Transverse colon (tissue), 4 donors: Measurements from ENCODE around the gene DNASE1L2. TPM values are rescaled to one million over a fixed set of nuclear protein-coding genes. Genes with fewer than 3 reads are reported as not detected.
"Not testable (repeated sequence)": the region's sequence is repeated elsewhere in the genome, so short reads cannot be mapped to it uniquely, and the experiment has no call there.

Source experiments
- DNase-seq: peaks from one replicate; pipeline ENCODE4 v3.0.0-alpha.2; 2019
- H3K27ac ChIP-seq, 4 donors: fragments of 200-600 bp; sonication (generic); 2 replicates each; pipeline ENCODE4 v1.5.1; 2016 to 2018; ENCODE audit warnings: inconsistent platforms in 4 of 4
- H3K27me3 ChIP-seq: fragments of 200-600 bp; sonication (generic); 2 replicates; pipeline ENCODE4 v1.5.1; 2017; ENCODE audit warnings: inconsistent platforms
- H3K36me3 ChIP-seq, 4 donors: fragments of 200-600 bp; sonication (generic); 2 replicates each; pipeline ENCODE4 v1.5.1; 2017 to 2019; ENCODE audit warnings: inconsistent platforms in 4 of 4
- H3K4me1 ChIP-seq, 4 donors: fragments of 200-600 bp; sonication (generic); 2 replicates each; pipeline ENCODE4 v1.5.1; 2017 to 2020; ENCODE audit warnings: inconsistent platforms in 4 of 4
- H3K4me3 ChIP-seq, 4 donors: fragments of 200-600 bp; sonication (generic); 1 replicate in 1 of 4; 2 replicates in 3 of 4; pipeline versions ENCODE4 v1.5.1 to v1.6.1; 2017 to 2019; ENCODE audit warnings: inconsistent platforms in 4 of 4
- H3K9me3 ChIP-seq, 2 donors: fragments of 200-600 bp; sonication (generic); 2 replicates each; pipeline ENCODE4 v1.5.1; 2017 to 2019; ENCODE audit warnings: inconsistent platforms in 2 of 2
- EP300 ChIP-seq: sonication (generic); formaldehyde crosslinking; IDR thresholded peaks from one replicate; pipeline ENCODE4 v1.6.1; 2017; ENCODE audit warnings: antibody characterized with exemption, low read depth
- POLR2A ChIP-seq: fragments of 450-650 bp; IDR thresholded peaks from one replicate; pipeline ENCODE4 v1.6.1; 2016; ENCODE audit warnings: antibody characterized with exemption, mild to moderate bottlenecking, moderate library complexity
- POLR2AphosphoS5 ChIP-seq, 3 donors: sonication (generic); formaldehyde crosslinking; IDR thresholded peaks; one replicate each; pipeline ENCODE4 v1.6.1; 2016; ENCODE audit warnings: antibody characterized with exemption in 3 of 3
- WGBS, 2 donors: methylation state at CpG; one replicate each; pipeline ENCODE4 v1.1.5; 2018; ENCODE audit warnings: low coverage in 1 of 2; 5-methylcytosine and 5-hydroxymethylcytosine counted together
- in situ Hi-C, 4 donors: fragments of 200-750 bp; cut with MboI; loops; one replicate each; pipeline versions ENCODE4 v1.15.0 to v1.15.1; 2017; ENCODE audit warnings: low sequenced_read_pairs in 3 of 4, low pct_ligation_motif_present in 1 of 4, low pct_unique_long_range_greater_than_20kb in 1 of 4
- intact Hi-C: fragments of 100-400 bp; cut with DNase I; formaldehyde crosslinking; loops from one replicate; pipeline ENCODE4 v1.15.1; 2023; ENCODE audit warnings: low total_unique reads
- total RNA-seq, 4 donors: library from RNA; depleted of rRNA; stranded (reverse); fragments of >200 nt; gene quantifications; one replicate each; pipeline ENCODE4 v1.1.0, GENCODE V29; 2016
- TF ChIP-seq, protein P1 (sequence below), 5 experiments: fragments of 200-600 bp in 3 of 5; fragments of 450-650 bp in 2 of 5; sonication (generic) in 3 of 5; IDR thresholded peaks; 1 replicate in 2 of 5; 2 replicates in 3 of 5; pipeline ENCODE4 v1.5.1; 2016 to 2017; ENCODE audit warnings: antibody characterized with exemption in 5 of 5, inconsistent platforms in 3 of 5, mild to moderate bottlenecking in 2 of 5, moderate library complexity in 1 of 5

The DNASE1L2 gene
- total RNA-seq, 4 donors from 2014 or later: 0.55 to 3.0 (median 0.64) TPM; not detected in 1

DNA sequence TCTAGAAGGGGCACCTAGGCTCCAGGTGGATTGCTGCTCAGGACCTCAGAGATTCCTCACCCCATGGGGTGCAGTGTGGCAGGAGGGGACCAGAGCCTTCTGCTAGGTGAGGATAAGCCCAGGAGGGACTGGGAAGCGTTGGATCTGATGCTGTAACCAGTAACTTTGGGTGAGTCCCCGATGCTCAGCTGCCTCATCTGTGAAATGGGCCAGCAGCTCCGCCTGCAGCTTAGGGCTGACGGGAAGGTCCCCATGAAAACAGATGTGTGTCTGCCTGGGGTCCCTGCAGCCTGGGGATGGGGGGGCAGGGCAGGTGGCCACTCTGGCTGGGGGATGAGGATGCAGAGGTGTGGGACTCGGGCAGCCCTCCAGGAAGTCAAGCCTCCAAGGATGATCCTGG, 37.1 kb upstream of the DNASE1L2 start:
- Histone ChIP-seq H3K36me3 (no peaks in the 10 kb centered on the region), H3K27ac (no peak overlapping the region), H3K27me3 (peaks cover 52% of the 10 kb centered on the region), H3K4me3 (no peak overlapping the region), H3K4me1 (peaks cover 10 to 18% (median 15%) of the 10 kb centered on the region in 4 donors), H3K9me3 (no peaks in the 10 kb centered on the region)
- in situ Hi-C loops (loop anchor here in 1 of 4 donors (25.0 kb wide), 1 partner anchor 288 kb away; the partner anchor contains the start of gene TBC1D24), intact Hi-C loops (no loop called here)
- WGBS, 2 donors: 76% methylated on average over 5 of the region's 5 CpGs; no CpG with 5 or more reads in 1 of the 2 donors
- DNase-seq: no peak
- TF ChIP-seq, protein P1, sequence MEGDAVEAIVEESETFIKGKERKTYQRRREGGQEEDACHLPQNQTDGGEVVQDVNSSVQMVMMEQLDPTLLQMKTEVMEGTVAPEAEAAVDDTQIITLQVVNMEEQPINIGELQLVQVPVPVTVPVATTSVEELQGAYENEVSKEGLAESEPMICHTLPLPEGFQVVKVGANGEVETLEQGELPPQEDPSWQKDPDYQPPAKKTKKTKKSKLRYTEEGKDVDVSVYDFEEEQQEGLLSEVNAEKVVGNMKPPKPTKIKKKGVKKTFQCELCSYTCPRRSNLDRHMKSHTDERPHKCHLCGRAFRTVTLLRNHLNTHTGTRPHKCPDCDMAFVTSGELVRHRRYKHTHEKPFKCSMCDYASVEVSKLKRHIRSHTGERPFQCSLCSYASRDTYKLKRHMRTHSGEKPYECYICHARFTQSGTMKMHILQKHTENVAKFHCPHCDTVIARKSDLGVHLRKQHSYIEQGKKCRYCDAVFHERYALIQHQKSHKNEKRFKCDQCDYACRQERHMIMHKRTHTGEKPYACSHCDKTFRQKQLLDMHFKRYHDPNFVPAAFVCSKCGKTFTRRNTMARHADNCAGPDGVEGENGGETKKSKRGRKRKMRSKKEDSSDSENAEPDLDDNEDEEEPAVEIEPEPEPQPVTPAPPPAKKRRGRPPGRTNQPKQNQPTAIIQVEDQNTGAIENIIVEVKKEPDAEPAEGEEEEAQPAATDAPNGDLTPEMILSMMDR (IDR thresholded peaks at IDR 0.05): no peak
- TF ChIP-seq POLR2AphosphoS5 (IDR thresholded peaks at IDR 0.05) (no peak), POLR2A (no peak)

DNA sequence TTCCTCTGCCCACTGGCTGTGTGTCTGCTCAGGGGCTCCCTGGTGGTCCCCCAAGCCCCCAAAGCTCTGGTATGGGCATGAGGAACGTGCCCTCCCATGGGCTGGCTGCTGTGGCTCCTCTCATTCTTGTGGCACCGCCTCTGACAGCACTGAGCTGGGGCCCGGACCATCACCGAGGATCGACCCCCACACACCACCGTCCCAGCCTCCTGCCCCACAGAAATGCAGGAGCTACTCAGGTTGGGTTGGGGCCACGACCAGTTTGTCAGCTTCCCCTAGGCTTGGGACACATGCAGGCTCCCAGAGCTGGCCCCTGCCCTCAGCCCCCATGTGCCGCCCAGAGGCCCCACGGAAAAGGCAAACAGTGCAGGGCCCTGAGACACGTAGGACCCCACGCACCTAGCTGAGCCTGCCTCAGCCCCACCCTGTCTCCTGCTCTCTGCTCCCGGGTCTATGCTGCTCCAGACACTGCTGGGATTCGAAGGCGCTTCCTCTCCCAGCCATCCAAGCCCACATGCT, 36.6 kb upstream of the DNASE1L2 start:
- in situ Hi-C loops (loop anchor here in 1 of 4 donors (25.0 kb wide), 1 partner anchor 288 kb away; the partner anchor contains the start of gene TBC1D24), intact Hi-C loops (no loop called here)
- TF ChIP-seq POLR2A (no peak), POLR2AphosphoS5 (IDR thresholded peaks at IDR 0.05) (no peak), EP300 (no peak)
- TF ChIP-seq, protein P1 (IDR thresholded peaks at IDR 0.05): no peak
- WGBS, 2 donors: 72% methylated on average over 14 of the region's 14 CpGs; no CpG with 5 or more reads in 1 of the 2 donors
- Histone ChIP-seq H3K4me1 (peaks cover 12 to 20% (median 16%) of the 10 kb centered on the region in 4 donors), H3K9me3 (no peaks in the 10 kb centered on the region), H3K27me3 (peaks cover 46% of the 10 kb centered on the region), H3K36me3 (no peaks in the 10 kb centered on the region), H3K27ac (no peak overlapping the region), H3K4me3 (no peak overlapping the region)
- DNase-seq: no peak

DNA sequence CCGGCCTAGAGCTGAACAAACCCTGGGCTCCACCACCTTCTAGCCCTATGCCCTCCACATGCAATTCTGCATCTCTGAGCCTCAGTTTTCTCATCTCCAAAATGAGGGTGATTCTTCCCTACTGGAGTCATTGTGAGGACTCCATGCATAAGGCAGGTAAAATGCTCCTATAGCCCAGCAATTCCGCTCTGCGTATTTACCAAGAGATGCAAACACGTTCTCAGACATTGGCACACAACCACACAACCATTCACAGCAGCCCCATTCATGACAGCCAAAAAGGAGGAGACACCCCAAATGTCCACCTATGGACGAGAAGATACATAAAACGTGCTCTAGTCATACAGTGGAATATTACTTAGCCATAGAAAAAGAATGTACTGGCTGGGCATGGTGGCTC, 35.9 kb upstream of the DNASE1L2 start:
- intact Hi-C loops: no loop called here
- TF ChIP-seq POLR2AphosphoS5 (IDR thresholded peaks at IDR 0.05) (no peak), EP300 (no peak), POLR2A (no peak)
- TF ChIP-seq, protein P1 (IDR thresholded peaks at IDR 0.05): no peak
- 68 to 78% methylated on average over 5 to 6 of the region's 6 CpGs for WGBS, 2 donors

DNA sequence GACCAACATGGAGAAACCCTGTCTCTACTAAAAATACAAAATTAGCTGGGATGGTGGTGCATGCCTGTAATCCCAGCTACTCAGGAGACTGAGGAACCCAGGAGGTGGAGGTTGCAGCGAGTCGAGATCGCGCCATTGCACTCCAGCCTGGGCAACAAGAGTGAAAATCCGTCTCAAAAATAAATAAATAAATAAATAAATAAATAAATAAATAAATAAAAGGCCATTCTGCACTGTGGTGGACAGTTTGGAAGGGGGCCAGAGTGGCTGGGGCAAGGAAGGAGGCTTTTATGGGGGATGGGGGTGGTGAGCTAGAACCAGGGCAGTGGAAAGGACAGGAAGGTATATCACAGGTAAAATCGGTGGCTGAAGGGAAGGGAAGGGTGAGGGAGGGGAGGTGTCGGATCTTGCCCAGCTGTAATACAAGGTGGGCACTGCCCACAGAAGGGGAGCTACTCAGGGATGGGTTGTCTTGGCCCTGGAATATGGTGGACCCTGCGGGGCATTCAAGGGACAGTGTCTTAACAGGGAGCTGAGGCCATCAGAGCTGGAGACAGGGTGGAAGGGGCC, 33.0 kb upstream of the DNASE1L2 start:
- intact Hi-C loops, H3K4me3 ChIP-seq, in situ Hi-C loops, DNase-seq, H3K9me3 ChIP-seq, H3K27ac ChIP-seq, H3K36me3 ChIP-seq: not testable (repeated sequence)
- WGBS, 2 donors: 89 to 90% methylated on average over 7 to 8 of the region's 8 CpGs
- Histone ChIP-seq H3K27me3 (peaks cover 15% of the 10 kb centered on the region), H3K4me1 (peaks cover 11 to 18% (median 13%) of the 10 kb centered on the region in 4 donors)

More for the DNA sequence above, 35.9 kb upstream of the DNASE1L2 start:
- Histone ChIP-seq H3K27me3 (peaks cover 40% of the 10 kb centered on the region), H3K4me3 (no peak overlapping the region), H3K36me3 (no peaks in the 10 kb centered on the region), H3K4me1 (peaks cover 10 to 17% (median 14%) of the 10 kb centered on the region in 4 donors), H3K9me3 (no peaks in the 10 kb centered on the region), H3K27ac (no peak overlapping the region)
- in situ Hi-C loops: no loop called here
- DNase-seq: no peak
